ENCODE results near the gene RNASE8. TPM values are rescaled to one million over a fixed set of nuclear protein-coding genes. Genes with fewer than 3 reads are reported as not detected.

Gene RNASE8
- polyA plus RNA-seq, 1 donor from 2014 or later = not detected

DNA sequence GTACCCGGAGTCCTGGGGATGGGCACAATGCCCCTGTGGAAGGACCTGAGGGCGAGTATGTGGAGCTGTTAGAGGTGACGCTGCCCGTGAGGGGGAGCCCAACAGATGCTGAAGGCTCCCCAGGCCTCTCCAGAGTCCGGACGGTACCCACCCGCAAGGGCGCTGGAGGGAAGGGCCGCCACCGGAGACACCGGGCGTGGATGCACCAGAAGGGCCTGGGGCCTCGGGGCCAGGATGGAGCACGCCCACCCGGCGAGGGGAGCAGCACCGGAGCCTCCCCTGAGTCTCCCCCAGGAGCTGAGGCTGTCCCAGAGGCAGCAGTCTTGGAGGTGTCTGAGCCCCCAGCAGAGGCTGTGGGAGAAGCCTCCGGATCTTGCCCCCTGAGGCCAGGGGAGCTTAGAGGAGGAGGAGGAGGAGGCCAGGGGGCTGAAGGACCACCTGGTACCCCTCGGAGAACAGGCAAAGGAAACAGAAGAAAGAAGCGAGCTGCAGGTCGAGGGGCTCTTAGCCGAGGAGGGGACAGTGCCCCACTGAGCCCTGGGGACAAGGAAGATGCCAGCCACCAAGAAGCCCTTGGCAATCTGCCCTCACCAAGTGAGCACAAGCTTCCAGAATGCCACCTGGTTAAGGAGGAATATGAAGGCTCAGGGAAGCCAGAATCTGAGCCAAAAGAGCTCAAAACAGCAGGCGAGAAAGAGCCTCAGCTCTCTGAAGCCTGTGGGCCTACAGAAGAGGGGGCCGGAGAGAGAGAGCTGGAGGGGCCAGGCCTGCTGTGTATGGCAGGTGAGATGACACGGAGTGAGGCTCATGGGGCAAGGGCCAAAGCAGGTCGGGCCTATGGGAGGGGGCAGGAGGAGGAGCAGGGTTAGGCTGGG lies 17.0 kb downstream of the RNASE8 start:
- Histone ChIP-seq H3K9me2 (ENCODE audit: insufficient read depth, low read length) (no peaks in the 10 kb centered on the region), H3K27ac (ENCODE audit: low read length) (no peak overlapping the region), H3K9ac (ENCODE audit: low read length) (no peak overlapping the region), H3K4me3 (ENCODE audit: low read length) (no peak overlapping the region), H3K79me2 (replicated peaks; ENCODE audit: insufficient read depth, low read length) (peaks cover 7% of the 10 kb centered on the region), H3K27me3 (ENCODE audit: insufficient read depth, low read depth, low read length) (no peaks in the 10 kb centered on the region), H3K36me3 (ENCODE audit: insufficient read depth, low read length) (peaks cover 5% of the 10 kb centered on the region), H2AFZ (ENCODE audit: low read depth, low read length) (no peak overlapping the region), H4K20me1 (ENCODE audit: insufficient read depth) (no peaks in the 10 kb centered on the region), H3F3A (ENCODE audit: insufficient read depth, low read length, poor library complexity, severe bottlenecking) (no peaks in the 10 kb centered on the region), H3K9me3 (ENCODE audit: low read length) (no peaks in the 10 kb centered on the region), H3K4me2 (ENCODE audit: low read length) (no peak overlapping the region)
- TF ChIP-seq EZH2 (IDR thresholded peaks at IDR 0.05; ENCODE audit: borderline replicate concordance, insufficient read depth, low read length, poor library complexity, severe bottlenecking) (no peak), SMC3 (conservative IDR thresholded peaks at IDR 0.05; ENCODE audit: poor library complexity) (no peak), MXI1 (conservative IDR thresholded peaks at IDR 0.05; ENCODE audit: poor library complexity, severe bottlenecking) (no peak), TAF1 (IDR thresholded peaks at IDR 0.05; ENCODE audit: low read depth) (no peak), EP300 (conservative IDR thresholded peaks at IDR 0.05; ENCODE audit: poor library complexity, severe bottlenecking) (no peak), RAD21 (conservative IDR thresholded peaks at IDR 0.05) (no peak)
- TF ChIP-seq, protein P1, sequence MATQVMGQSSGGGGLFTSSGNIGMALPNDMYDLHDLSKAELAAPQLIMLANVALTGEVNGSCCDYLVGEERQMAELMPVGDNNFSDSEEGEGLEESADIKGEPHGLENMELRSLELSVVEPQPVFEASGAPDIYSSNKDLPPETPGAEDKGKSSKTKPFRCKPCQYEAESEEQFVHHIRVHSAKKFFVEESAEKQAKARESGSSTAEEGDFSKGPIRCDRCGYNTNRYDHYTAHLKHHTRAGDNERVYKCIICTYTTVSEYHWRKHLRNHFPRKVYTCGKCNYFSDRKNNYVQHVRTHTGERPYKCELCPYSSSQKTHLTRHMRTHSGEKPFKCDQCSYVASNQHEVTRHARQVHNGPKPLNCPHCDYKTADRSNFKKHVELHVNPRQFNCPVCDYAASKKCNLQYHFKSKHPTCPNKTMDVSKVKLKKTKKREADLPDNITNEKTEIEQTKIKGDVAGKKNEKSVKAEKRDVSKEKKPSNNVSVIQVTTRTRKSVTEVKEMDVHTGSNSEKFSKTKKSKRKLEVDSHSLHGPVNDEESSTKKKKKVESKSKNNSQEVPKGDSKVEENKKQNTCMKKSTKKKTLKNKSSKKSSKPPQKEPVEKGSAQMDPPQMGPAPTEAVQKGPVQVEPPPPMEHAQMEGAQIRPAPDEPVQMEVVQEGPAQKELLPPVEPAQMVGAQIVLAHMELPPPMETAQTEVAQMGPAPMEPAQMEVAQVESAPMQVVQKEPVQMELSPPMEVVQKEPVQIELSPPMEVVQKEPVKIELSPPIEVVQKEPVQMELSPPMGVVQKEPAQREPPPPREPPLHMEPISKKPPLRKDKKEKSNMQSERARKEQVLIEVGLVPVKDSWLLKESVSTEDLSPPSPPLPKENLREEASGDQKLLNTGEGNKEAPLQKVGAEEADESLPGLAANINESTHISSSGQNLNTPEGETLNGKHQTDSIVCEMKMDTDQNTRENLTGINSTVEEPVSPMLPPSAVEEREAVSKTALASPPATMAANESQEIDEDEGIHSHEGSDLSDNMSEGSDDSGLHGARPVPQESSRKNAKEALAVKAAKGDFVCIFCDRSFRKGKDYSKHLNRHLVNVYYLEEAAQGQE (IDR thresholded peaks at IDR 0.05; ENCODE audit: borderline replicate concordance) = no peak

DNA sequence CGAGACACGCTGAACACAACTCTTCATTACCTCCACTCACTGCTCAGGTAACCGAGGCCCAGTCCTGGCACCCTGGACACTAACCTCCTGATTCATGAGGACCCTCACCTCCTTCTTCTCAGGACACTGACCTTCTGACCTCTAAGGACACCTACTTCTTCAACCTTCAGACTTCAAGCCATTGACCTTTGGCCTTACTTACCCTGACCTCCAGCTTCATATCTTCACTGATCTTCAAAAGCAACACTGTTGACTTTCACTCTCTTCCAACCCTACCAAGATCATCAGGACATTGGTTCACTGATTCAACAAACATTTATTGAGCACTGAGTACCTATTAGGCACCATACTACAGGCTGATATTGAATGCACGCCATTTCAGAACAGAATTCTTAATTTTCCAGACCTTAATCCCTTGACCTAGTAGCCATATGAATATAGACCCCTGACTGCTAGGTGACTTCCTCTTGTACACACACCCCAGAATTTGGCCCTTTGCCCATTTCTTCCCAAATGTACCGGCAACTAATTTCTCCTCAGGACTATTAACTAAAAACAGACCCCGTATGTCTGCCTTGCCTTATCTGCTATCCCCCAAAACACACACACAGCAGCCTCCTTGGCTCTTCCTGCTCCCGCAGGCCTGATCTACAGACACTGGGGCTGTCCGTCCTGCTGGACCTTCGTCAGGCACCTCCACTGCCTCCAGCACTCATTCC lies 18.3 kb downstream of the RNASE8 start:
- Histone ChIP-seq H3K9me2 (ENCODE audit: insufficient read depth, low read length) (no peaks in the 10 kb centered on the region), H3K9me3 (ENCODE audit: low read length) (no peaks in the 10 kb centered on the region), H2AFZ (ENCODE audit: low read depth, low read length) (no peak overlapping the region), H3K27me3 (ENCODE audit: insufficient read depth, low read depth, low read length) (no peaks in the 10 kb centered on the region), H3K4me2 (ENCODE audit: low read length) (no peak overlapping the region), H3F3A (ENCODE audit: insufficient read depth, low read length, poor library complexity, severe bottlenecking) (no peaks in the 10 kb centered on the region), H3K27ac (ENCODE audit: low read length) (no peak overlapping the region), H3K9ac (ENCODE audit: low read length) (no peak overlapping the region), H3K79me2 (replicated peaks; ENCODE audit: insufficient read depth, low read length) (peaks cover 7% of the 10 kb centered on the region), H3K4me3 (ENCODE audit: low read length) (no peak overlapping the region), H3K36me3 (ENCODE audit: insufficient read depth, low read length) (peaks cover 5% of the 10 kb centered on the region), H4K20me1 (ENCODE audit: insufficient read depth) (no peaks in the 10 kb centered on the region)
- TF ChIP-seq, protein P1 (IDR thresholded peaks at IDR 0.05; ENCODE audit: borderline replicate concordance) = no peak
- TF ChIP-seq, protein P2, sequence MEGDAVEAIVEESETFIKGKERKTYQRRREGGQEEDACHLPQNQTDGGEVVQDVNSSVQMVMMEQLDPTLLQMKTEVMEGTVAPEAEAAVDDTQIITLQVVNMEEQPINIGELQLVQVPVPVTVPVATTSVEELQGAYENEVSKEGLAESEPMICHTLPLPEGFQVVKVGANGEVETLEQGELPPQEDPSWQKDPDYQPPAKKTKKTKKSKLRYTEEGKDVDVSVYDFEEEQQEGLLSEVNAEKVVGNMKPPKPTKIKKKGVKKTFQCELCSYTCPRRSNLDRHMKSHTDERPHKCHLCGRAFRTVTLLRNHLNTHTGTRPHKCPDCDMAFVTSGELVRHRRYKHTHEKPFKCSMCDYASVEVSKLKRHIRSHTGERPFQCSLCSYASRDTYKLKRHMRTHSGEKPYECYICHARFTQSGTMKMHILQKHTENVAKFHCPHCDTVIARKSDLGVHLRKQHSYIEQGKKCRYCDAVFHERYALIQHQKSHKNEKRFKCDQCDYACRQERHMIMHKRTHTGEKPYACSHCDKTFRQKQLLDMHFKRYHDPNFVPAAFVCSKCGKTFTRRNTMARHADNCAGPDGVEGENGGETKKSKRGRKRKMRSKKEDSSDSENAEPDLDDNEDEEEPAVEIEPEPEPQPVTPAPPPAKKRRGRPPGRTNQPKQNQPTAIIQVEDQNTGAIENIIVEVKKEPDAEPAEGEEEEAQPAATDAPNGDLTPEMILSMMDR (IDR thresholded peaks at IDR 0.05; ENCODE audit: poor library complexity, severe bottlenecking) = no peak
- TF ChIP-seq POLR2AphosphoS5 (IDR thresholded peaks at IDR 0.05) = no peak
- no peak for TF ChIP-seq RAD21 (conservative IDR thresholded peaks at IDR 0.05)
- TF ChIP-seq SMC3 (conservative IDR thresholded peaks at IDR 0.05; ENCODE audit: poor library complexity) = no peak
- no peak for TF ChIP-seq MXI1 (conservative IDR thresholded peaks at IDR 0.05; ENCODE audit: poor library complexity, severe bottlenecking)
- TF ChIP-seq EP300 (conservative IDR thresholded peaks at IDR 0.05; ENCODE audit: poor library complexity, severe bottlenecking) = no peak
- no peak for TF ChIP-seq TAF1 (IDR thresholded peaks at IDR 0.05; ENCODE audit: low read depth)
